Stimulated activated CD8-positive, alpha-beta memory T cell treated with anti-CD3 and anti-CD28 coated beads, Interleukin-7, amount 100 ng/mL, for 1 hour (primary cell): ENCODE data around the gene KCNC3.

Source experiments
- DNase-seq, 2 donors: peaks; one replicate each; pipeline ENCODE4 v3.0.0-alpha.2; 2020; ENCODE audit warnings: low read depth in 2 of 2

Gene KCNC3

GRCh38 chr19:50311723-50312635 lies 17.2 kb downstream of the KCNC3 start:
- DNase-seq: no peak

GRCh38 chr19:50310759-50311465 lies 18.3 kb downstream of the KCNC3 start:
- DNase-seq: no peak

- no peak for DNase-seq
Measured at GRCh38 chr19:50309396-50310125, 19.6 kb downstream of the KCNC3 start.

GRCh38 chr19:50308991-50309390 lies 20.2 kb downstream of the KCNC3 start:
- DNase-seq: no peak

DNA sequence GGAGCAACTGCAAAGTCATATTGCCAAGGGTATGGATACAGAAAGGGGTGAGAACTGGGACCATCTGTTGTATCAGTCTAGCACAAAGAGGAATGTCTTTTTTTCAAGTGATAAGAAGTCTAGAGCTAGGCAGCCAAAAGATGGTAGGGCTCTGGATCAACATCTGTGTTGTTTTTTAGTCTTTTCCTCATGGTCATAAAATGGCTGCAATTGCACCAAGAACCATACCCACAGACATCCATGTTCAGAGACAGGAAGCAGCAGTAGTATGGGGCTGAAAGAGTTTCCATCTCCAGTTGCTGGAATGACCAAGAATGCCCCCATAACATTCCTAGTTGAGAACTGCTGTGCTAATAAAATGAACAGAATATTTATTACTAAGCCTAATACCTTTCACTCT lies 25.6 kb downstream of the KCNC3 start:
- no peak for DNase-seq

DNA sequence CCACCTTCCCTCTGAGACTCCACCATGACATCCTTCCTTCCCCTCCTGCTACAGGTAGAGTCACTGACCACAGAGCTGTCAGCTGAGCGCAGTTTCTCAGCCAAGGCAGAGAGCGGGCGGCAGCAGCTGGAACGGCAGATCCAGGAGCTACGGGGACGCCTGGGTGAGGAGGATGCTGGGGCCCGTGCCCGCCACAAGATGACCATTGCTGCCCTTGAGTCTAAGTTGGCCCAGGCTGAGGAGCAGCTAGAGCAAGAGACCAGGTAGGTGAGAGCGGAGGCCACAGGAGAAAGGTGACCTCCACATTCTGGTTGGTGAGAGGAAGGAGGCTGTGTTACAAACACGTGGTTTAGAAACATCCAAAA lies 27.6 kb downstream of the KCNC3 start:
- no peak for DNase-seq

GRCh38 chr19:50300814-50301606 lies 28.2 kb downstream of the KCNC3 start:
- DNase-seq: no peak

DNA sequence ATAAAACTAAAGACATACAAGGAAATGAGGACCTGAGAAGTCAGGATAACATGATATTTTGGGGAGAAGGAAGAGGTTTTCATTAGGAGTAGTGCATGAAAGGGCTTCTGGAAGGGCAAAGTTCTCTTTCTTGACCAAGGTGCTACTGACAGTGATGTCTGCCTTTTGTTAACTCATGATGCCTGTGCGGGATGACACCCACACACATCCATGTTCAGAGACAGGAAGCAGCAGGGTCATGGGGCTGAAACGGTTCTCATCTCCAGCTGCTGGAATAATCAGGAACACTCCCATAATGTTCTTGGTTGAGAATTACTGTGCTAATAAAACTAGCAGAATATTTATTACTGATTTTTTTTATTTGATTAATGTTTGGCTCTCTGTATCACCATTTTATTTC lies 29.1 kb downstream of the KCNC3 start:
- no peak for DNase-seq

GRCh38 chr19:50293263-50294004 lies 35.7 kb downstream of the KCNC3 start:
- DNase-seq: no peak

DNA sequence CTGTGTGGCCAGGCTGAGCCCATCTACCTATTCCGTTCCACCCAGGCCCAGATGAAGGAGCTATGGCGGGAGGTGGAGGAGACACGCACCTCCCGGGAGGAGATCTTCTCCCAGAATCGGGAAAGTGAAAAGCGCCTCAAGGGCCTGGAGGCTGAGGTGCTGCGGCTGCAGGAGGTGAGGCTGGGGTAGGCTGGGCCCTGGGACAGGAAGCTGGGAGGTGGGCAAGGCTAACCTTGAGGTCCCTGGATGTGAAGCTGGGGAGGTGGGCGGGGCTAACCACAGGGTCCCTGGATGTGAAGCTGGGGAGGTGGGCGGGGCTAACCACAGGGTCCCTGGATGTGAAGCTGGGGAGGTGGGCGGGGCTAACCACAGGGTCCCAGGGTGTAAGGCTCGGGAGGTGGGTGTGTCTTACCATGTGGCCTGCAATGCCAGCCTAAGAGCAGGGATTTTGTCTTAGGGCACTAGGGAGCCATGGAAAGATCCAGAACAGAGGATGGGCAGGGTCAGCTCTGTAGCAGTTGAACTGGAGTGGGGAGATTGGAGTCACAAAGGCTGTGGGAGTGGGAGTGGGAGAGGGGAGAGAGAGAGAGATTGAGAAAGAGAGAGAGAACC lies 36.9 kb downstream of the KCNC3 start:
- DNase-seq: no peak

- no peak for DNase-seq
Measured at GRCh38 chr19:50290775-50291174, 38.4 kb downstream of the KCNC3 start.

DNA sequence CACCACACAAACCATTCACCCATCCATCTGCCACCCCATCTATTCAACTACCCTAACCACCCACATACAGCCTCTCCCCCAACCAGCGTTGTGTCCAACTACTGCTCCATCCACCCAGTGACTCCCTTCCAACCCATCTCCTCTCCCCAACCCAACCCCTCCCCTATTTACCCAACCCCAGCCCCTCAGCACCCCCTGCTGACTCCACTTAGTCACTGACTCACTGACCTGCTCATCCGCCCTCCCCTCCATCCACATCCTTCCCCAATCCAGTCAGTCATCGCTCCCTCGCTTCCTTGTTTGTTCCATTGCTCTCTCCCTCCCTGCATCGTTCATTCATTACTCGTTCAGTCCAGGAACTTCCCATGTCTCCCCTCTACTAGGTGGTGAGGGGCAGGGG lies 39.2 kb downstream of the KCNC3 start:
- no peak for DNase-seq

GRCh38 chr19:50288954-50289353 lies 40.2 kb downstream of the KCNC3 start:
- DNase-seq: no peak

DNA sequence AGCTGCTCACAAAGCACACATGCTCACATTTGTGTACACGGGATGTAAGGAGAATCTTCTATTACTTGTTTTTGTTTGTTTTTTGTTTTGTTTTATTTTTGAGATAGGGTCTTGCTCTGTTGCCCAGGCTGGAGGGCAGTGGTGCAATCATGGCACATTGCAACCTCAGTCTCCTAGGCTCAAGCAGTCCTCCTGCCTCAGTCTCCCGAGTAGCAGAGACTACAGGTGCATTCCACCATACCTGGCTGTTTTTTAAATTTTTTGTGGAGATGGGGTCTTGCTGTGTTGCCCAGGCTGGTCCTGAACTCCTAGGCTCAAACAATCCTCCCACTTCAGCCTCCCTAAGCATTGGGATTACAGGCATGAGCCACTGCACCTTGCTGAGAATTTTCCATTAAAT lies 41.8 kb downstream of the KCNC3 start:
- no peak for DNase-seq

DNA sequence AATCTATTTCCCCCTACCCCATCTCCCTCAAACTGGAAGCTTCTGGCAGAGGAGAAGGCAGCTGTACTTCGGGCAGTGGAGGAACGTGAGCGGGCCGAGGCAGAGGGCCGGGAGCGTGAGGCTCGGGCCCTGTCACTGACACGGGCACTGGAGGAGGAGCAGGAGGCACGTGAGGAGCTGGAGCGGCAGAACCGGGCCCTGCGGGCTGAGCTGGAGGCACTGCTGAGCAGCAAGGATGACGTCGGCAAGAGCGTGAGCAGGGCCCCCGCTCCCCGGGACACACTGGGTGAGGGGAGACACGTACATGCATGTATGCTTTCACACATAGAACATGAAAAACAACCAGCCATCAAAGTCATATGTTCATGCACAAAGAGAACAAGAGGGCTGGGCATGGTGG lies 42.7 kb downstream of the KCNC3 start:
- no peak for DNase-seq

- no peak for DNase-seq
Measured at GRCh38 chr19:50285833-50286232, 43.3 kb downstream of the KCNC3 start.

DNA sequence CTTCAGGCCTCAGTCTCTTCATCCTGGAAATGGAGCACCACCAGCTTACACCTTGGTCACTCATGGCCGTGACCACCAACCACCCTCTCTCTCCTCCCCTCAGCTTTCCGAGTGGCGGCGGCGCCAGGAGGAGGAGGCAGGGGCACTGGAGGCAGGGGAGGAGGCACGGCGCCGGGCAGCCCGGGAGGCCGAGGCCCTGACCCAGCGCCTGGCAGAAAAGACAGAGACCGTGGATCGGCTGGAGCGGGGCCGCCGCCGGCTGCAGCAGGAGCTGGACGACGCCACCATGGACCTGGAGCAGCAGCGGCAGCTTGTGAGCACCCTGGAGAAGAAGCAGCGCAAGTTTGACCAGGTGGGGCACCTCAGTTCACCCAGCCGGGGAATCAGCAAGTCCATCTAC lies 47.7 kb downstream of the KCNC3 start:
- DNase-seq: no peak

DNA sequence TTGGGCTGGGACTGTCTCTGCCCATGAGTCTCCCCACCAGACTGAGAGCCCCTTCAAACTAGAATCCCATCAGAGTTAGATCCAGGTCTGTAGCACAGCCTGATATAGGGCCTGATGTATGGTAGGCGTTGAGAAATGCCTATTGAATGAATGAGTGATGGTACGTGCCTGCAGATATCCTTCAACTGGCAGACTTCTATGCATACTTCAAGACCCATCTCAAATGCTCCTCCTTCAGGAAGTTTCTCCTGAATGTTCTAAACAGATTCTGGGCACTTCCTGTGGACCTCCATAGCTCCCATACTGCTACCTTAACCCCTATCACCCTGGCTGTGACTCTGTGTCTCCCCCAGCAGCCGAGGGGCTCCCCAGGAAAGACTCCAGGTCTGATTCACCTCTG lies 48.2 kb downstream of the KCNC3 start:
- DNase-seq: no peak

DNA sequence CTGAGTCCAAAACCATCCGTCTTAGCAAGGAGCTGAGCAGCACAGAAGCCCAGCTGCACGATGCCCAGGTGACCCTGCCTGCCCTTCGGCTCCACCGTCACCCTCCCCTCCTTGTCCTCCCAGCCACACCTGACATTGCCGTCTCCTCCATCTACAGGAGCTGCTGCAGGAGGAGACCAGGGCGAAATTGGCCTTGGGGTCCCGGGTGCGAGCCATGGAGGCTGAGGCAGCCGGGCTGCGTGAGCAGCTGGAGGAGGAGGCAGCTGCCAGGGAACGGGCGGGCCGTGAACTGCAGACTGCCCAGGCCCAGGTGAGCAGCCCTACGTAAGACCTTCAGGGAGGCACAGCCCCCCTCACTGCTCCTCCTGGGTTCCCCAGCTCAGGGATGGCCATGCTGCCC lies 49.1 kb downstream of the KCNC3 start:
- no peak for DNase-seq

DNA sequence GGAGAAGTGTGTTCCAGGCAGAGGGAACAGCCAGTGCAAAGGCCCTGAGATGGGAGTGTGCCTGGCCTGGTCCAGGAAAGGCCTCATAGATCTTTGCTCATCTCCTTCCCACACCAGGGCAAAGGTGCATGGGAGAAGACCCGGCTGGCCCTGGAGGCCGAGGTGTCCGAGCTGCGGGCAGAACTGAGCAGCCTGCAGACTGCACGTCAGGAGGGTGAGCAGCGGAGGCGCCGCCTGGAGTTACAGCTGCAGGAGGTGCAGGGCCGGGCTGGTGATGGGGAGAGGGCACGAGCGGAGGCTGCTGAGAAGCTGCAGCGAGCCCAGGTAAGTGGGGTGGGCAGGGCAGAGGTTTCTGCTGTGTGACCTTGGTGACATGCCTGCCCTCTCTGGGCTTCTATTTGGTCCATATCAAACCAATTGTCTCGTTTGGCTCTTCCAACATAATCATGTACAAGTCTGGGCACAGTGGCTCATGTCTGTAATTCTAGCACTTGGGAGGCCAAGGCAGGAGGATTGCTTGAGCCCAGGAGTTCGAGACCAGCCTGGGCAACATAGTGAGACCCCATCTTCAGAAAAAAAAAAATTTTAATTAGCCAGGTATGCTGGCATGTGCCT lies 51.1 kb downstream of the KCNC3 start:
- DNase-seq: no peak
